HT-29 (cell line): ENCODE results near the gene TEDC2. TPM values are rescaled to one million over a fixed set of nuclear protein-coding genes. Genes with fewer than 3 reads are reported as not detected.

Experiments
- DNase-seq: peaks from one replicate; pipeline ENCODE4 v3.0.0-alpha.2; 2015; ENCODE audit warnings: low spot score
- total RNA-seq: library from RNA; depleted of rRNA; stranded (reverse); fragments of >200 nt; shearing (Covaris generic); gene quantifications from 2 replicates; pipeline ENCODE4 v1.2.3, GENCODE V29; 2014

TEDC2 gene
- total RNA-seq, 1 experiment from 2014 or later: 53.8 TPM

DNA sequence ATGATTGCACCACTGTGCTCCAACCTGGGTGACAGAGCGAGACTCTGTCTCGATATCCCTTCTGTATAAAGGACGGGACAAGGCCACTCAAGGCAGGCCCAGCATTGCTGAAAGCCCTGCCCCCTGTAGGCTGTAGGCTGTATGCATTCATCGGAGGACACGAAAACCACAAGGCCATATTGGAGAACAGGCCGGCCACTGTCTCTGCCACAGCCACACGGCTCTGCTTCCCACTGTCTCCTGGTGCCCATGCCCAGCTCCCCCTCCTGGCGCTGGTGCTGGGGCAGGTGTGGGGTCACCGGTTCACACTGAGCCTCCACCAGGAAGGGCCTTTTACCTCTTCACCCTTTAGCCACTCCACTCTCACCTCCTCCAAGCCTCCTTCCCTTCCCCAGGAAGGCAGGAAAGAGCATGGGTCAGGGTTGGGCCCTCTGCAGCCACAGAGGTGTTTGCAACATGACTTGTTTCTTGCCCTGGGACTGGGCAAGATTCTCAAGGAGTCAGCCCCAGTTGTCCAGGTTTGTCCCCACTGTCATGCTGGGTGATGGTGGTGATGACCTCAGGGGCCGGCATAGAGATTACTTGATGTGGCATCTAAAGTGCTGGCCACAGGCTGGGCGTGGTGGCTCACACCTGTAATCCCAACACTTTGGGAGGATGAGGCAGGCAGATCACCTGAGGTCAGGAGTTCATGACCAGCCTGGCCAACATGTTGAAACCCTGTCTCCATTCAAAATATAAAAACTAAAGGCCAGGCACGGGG lies 5.9 kb downstream of the TEDC2 start:
- DNase-seq: no peak

DNA sequence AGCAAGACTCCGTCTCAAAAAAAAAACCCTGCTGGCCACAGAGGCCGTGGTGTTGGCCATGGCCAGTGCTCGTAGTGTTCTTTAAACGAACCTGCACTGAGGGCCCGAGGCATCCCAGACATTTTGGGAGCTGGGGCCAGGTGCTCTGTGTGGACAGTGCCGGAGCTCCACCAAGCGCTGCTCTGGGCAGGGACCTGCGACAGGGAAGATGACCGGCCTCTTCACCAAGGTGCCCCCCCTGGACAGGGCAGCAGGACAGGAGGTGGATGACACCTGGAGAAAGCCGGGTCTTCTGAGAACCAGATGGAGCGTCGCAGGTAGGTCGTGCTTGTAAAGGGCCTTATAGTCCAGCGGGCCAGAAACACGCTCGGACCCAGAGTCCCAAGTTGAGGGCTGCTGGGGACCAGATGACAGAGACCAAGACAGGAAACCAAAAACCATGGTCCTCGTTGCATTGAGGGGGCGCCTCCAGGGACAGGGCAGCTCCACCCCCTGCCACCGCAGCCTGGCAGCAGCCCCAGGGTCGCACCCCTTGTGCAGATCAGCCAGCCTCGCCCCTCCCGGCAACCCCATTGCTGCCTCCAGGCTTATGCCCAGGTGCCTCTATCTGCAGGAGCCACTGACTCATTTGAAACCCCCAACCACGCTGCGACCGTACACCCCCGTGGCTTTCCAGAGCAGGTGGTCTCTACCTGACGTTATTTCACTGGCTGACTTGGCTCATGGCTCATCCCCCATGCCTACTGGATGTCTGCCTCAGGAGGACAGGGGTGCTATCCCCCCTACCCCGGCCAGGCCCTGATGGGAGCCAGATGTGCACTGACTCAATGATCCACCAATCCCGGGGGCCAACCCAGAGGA lies 7.0 kb downstream of the TEDC2 start:
- DNase-seq: no peak

DNA sequence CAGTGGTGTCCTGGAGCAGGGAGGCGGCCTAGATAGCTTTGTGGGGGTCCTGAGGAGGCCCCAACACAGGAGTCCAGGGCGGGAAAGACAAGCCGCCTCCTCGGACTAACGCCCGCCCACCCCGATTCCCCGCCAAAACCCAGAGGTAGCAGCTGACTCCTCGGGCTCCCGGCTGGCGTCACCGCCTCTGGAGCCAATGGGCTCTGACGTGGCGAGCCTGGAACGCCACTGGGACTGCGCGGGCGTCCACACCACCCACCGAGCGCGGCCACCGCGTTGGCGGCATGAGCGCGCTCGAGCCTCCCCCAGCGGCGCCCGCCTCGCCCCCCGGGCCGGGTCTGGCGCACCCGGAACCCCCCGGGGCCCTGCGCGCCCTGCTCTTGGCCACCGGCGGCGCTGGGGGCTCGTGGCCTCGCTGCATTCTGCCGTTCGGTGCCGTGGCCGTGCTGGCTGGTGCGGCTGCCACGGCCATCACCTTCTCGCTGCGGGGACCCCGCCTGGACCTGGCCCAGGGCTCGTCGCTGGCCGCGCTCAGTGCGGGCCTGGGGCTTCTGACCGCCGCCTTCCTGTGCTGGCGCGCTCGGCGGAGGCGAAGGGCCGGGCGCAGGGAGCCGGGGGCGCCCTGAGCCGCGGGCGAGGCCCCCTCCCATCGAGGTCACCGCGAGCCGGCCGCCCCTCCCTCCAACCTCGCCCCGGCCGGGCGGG lies 7.8 kb downstream of the TEDC2 start:
- peak; percentile 41 for DNase-seq

DNA sequence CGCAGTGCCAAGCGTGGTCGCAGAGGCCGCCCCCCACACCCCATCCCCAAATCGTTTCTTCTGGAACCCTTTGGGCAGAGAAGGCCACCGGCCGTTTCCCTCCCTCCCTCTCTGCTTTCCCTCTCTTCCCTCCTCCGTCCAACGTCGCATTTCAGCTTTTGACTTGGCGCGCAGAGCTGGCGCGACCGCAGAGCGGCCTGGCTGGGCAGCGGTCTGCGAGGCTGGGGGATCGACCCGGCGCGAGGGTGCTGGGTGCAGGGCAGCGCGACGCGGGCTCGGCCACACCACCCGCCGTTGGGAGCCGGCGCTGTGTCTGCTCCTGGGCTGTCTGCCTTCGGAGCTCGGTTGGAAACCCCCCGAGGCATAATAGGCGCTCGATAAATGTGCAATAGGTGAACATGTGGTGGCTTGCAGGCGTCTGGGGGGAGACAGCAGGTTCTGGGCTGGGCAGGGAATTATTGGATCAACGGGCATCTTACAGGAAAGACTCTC lies 8.4 kb downstream of the TEDC2 start:
- no peak for DNase-seq

DNA sequence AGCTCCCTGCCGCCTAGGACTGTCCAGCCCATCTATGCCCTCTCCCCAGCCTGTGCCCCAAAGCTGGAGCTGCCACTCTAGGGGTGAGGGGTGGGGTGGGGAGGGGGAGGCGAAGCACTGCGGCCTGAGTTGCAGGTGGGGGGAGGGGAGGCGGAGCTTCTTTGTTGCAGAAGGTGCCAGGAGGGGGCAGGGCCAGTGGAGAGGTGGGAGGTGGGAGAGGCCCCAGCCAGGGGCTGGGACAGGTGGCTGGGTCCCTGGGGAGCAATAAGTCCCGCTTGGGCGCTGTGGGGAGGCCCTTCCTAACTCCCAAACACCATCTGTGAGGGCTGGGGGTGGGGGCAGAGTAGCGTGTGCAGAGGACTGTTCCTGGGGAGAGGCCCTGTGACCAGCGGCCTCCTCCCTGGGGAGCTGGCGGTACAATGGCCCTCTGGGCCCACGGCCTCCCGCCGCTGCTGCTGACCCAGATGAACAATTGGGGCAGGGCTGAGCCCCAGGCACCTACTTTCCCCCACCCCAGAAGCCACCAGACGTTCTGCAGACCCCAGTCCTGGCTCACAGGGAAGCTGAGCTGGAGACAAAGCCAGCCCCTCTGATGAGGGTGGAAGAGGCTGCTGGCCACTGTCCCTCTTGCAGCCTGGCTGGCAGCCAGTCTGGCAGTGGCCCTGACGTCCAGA lies 9.0 kb downstream of the TEDC2 start:
- no peak for DNase-seq

DNA sequence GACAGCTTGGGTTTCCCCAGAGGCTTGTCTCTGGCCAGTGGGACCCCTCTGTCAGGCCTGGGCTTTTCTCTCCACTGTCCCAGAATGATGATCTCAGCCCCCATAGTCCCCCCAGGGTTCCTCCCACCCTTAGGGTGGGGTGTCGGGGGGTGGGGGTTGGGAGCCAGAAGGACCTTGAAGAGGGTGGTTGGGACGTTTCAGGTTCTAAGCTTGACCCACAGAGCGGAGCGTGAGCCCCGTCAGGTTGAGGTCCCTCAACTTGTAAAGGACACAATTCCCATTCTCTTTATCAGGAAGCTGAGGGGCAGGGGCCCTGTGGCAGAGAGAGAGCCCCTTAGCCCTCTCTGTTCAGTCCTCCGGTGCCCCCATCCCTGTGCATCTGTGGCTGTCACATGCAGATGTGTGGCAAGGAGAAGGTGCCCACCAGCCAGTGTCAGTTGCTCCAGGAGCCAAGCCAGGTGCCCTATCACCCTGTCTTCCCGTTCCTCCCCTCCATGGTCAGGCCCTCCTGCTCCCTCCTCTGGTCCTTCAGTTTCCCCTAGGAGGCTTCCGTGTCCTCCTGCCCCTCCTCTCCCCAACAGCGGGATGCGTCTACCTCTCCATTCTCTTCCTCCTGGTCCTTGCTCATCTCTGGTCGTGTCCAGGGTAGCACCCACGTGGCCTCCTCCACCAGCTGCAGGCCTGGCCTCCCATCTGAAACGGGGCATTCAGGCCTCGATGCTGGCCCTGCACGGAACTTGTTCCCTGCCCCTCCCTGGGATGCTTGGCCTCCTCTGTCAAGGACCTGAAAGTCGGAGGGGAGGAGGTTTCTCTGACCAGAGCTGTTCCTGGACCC lies 9.7 kb downstream of the TEDC2 start:
- DNase-seq: no peak

DNA sequence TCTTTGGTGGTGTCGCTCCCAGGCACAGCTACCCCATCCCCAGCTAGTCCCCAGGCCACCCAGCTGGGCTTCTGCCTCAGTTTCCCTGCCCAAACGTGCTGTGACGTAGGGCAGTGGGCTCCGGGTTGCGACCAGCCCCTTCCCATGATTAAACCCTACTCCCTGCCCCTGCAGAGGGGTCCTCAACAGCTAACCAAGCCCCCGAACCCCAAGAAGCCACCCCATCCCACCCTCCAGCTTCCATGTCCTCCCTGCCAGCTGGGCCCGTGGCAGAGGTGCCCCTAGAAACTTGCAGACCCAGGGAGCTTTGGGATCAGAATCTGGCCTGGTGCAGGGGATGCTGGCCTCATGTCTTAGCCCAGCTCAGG lies 10.3 kb downstream of the TEDC2 start:
- no peak for DNase-seq

DNA sequence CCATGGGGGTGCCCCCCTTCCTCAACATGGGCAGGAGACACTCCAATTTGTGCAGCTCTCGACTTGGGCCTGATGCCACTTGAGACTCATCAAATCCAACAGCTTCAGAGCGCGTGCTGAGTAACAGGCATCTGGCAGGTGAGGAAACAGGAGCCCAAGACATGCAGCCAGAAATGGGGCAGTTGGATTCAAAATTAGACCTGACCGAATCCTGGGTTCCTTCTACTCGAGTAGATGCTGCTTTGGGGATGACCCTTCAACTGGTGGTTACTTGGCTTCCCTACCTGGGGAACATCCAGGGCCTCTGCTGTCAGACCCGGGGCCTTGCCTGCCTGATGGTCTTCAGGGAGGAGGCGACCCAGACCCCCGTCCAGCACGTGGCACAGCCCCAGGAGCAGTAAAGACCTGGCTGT lies 10.7 kb downstream of the TEDC2 start:
- DNase-seq: no peak

DNA sequence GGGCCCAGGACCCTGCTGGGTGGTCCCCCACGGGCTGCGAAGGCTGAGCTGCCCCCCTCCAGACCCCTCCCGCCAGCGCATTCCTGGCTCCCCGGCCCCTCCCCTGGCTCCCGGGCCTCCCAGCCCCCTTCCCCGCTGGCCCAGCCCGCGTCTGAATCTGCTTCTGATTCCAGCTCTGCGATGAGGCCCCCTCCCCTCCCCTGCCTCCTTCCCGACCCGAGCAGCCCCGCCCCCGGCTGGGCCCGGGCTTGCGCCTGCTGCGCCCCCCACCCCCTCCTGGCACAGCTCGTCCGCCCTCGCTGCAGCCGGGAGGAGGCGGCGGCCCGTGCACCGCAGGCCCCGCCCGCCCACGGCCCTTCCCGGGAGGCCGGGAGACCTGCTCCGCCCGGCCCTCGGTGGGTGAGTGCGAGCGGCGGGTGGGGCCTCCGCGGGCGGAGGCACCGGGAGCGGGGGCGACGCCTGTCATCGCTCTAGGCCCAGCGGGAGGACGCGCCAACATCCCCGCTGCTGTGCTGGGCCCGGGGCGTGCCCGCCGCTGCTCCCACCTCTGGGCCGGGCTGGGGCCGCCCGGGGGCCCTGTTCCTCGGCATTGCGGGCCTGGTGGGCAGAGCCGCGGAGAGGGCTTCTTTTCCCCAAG lies 11.2 kb downstream of the TEDC2 start, which contains the start of gene NTN3:
TSS of gene NTN3 (plus strand) at position 282 of the 637 bp plus-strand sequence. CDS start 405 bp downstream, outside the sequence.
- no peak for DNase-seq

DNA sequence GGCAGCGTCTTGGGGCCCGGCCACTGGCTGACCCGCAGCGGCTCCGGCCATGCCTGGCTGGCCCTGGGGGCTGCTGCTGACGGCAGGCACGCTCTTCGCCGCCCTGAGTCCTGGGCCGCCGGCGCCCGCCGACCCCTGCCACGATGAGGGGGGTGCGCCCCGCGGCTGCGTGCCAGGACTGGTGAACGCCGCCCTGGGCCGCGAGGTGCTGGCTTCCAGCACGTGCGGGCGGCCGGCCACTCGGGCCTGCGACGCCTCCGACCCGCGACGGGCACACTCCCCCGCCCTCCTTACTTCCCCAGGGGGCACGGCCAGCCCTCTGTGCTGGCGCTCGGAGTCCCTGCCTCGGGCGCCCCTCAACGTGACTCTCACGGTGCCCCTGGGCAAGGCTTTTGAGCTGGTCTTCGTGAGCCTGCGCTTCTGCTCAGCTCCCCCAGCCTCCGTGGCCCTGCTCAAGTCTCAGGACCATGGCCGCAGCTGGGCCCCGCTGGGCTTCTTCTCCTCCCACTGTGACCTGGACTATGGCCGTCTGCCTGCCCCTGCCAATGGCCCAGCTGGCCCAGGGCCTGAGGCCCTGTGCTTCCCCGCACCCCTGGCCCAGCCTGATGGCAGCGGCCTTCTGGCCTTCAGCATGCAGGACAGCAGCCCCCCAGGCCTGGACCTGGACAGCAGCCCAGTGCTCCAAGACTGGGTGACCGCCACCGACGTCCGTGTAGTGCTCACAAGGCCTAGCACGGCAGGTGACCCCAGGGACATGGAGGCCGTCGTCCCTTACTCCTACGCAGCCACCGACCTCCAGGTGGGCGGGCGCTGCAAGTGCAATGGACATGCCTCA lies 12.0 kb downstream of the TEDC2 start:
- DNase-seq: no peak

DNA sequence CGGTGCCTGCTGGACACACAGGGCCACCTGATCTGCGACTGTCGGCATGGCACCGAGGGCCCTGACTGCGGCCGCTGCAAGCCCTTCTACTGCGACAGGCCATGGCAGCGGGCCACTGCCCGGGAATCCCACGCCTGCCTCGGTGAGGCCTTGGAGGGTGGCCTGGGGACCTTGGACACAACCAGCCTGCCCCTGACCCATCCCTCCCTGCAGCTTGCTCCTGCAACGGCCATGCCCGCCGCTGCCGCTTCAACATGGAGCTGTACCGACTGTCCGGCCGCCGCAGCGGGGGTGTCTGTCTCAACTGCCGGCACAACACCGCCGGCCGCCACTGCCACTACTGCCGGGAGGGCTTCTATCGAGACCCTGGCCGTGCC lies 12.6 kb downstream of the TEDC2 start:
- no peak for DNase-seq

DNA sequence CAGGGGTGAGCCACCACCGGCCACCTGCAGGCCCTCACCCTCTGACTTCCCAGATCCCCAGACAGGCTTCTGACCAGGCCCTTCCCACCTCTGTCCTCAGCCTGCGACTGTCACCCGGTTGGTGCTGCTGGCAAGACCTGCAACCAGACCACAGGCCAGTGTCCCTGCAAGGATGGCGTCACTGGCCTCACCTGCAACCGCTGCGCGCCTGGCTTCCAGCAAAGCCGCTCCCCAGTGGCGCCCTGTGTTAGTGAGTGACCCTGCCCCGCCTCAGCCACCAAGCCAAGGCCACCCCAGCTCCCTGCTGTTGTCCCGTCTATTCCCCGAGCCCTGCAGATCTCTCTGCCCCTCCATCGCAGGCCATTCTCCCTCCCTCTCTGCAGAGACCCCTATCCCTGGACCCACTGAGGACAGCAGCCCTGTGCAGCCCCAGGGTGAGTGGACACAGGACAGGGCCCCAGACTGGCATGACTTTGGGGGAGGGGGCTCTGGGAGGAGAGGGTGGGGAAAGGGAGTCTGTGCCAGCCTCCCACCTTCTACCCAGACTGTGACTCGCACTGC lies 13.1 kb downstream of the TEDC2 start:
- DNase-seq: no peak

DNA sequence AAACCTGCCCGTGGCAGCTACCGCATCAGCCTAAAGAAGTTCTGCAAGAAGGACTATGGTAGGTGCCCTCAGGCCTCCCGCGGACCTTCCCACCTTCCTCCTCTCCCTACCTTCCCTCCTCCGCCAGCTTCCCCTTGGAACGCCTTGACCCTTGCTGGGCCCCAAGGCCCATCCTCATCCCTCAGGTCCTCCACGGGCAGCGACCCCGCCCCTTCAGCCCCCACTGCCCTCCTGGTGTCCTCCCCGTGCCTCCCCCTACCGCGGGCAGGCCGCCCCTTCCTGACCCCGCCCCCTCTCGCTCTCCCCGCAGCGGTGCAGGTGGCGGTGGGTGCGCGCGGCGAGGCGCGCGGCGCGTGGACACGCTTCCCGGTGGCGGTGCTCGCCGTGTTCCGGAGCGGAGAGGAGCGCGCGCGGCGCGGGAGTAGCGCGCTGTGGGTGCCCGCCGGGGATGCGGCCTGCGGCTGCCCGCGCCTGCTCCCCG lies 13.6 kb downstream of the TEDC2 start:
- DNase-seq: no peak

DNA sequence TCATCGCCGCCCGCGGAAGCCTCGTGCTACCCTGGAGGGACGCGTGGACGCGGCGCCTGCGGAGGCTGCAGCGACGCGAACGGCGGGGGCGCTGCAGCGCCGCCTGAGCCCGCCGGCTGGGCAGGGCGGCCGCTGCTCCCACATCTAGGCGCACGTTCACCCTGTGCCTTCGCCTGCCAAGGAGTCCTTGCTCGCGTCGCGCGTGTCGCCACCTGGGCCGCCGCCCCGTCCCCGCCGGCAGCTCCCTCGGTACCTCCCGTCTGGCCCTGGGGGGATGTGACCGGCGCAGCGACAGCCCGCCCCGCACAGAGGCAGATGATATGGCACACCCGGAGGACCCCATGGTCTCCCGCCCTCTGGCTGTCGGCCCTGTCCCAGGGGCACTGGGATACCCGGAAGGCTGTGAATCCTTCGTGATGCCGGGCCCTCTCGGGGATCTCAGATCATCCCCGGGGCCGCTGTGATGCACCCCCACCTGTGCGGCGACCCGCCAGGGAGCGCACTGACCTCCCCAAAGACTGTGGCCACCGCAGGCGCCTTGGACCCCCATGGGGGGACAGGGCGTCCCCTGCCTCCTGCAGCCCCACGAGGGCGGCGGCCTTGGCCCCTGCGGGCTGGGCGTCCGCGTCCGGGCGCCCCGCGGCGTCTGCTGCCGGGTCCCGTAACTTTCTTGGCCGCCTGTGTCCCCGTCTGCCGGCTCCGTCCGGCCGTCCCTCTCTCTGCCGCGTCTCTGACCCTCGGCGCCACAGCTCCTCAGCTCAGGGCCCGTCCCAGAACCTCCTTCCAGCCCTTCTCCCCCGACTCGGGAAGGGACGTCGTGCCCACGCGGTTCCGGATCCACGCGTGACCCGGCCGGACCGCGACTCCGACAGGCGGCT lies 14.3 kb downstream of the TEDC2 start:
- DNase-seq: peak; percentile 47

DNA sequence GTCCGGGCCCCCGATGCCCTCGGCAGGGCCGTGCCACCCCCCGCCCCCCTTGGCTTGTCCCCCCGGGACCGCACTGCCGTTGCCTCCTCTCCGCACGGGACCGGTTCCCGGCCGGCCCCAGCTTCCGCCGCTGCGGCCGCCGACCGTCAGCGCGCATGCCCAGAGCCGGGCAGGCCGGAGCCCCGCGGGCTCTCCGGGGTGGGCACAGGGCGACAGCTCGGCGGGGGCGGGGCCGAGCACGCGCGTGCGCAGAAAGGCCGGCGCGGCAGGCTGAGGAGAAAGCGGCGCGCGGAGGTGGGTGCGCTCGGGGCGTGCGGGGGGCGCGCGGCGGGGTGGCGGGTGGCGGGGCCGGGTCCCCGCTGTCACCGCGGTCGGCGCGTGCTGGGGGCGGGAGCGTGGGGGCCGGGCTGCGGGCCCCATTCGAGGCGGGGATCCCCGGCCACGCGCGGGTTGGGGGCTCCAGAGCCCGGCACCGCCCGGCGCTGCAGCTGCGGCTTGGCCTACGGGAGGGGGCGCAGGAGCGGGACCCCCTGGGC lies 15.0 kb downstream of the TEDC2 start, which contains the start of gene TBC1D24:
TSS of gene TBC1D24 (plus strand) at position 251 of the 536 bp plus-strand sequence. CDS start 21,022 bp downstream, outside the sequence.
- DNase-seq: peak; percentile 81

DNA sequence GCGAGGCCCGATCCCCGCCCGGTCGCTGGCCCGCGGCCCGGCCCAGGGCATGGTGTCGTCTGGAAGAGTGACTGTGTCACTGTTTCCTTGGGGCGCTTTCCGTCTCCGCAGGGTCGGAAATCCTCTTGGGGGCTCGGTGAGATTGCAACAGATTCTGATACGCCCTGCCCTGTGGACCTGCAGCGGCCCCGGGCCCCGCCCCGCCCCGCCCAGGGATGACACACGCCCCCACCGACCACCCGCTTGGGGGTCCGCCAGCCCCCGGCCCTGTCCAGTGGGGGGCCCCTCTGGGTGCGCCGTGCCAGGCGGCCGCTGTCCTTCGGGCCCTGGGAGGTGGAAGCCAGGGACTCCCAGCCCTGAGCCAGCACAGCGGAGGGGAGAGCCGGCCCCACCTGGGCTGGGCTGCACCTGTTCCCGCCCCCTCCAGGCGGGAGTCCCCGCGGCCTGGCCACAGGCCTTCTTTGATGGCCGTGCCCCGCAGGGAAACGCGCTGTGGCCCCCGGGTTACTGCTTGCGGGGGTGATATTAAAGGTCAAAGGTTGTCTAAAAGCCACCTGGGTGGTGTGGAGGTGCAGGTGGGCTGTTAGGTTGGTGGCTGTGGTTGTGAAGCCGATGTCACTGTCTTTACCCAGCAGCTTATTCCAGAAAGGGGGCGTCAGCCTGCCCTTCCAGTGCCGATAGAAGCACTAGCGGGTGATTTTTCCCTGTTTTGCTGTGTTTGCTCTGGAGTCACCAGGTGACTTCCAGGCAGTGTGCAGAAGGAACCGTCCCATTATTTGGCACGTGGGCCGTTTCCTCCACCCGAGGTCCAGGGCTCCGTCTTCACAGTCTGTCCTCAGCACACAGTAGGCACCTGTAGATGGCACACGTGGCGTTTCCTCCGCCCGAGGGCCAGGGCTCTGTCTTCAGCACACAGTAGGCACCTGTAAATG lies 15.8 kb downstream of the TEDC2 start:
- DNase-seq: peak; percentile 33
